ENCODE data around the gene SHLD1.
A peak's percentile ranks its signal among the peaks of the same experiment; 100 is the strongest.
"Not testable (repeated sequence)": the region's sequence is repeated elsewhere in the genome, so short reads cannot be mapped to it uniquely, and the experiment has no call there.

SHLD1 gene

GRCh38 chr20:5749952-5750779 is at the start of gene SHLD1:
Gene SHLD1 (plus strand): TSS chr20:5750401. CDS start chr20:5772866, 22,465 bp downstream.
- peak; percentile 88 for DNase-seq (ENCODE audit: low read depth)

- DNase-seq (ENCODE audit: low read depth) = not testable (repeated sequence)
These were observed 47.9 kb upstream of the SHLD1 start for GRCh38 chr20:5702339-5702738.

GRCh38 chr20:5703681-5704101 is 46.5 kb upstream of the SHLD1 start:
- DNase-seq (ENCODE audit: low read depth) = peak; percentile 8

GRCh38 chr20:5705827-5706226 is 44.4 kb upstream of the SHLD1 start:
- no peak for DNase-seq (ENCODE audit: low read depth)

GRCh38 chr20:5706797-5707196 is 43.4 kb upstream of the SHLD1 start:
- DNase-seq (ENCODE audit: low read depth) = no peak

GRCh38 chr20:5710551-5710950 is 39.6 kb upstream of the SHLD1 start:
- no peak for DNase-seq (ENCODE audit: low read depth)

GRCh38 chr20:5714261-5715041 is 35.8 kb upstream of the SHLD1 start:
- peak; percentile 70 for DNase-seq (ENCODE audit: low read depth)

GRCh38 chr20:5715071-5715841 is 34.9 kb upstream of the SHLD1 start:
- no peak for DNase-seq (ENCODE audit: low read depth)

GRCh38 chr20:5716953-5717352 is 33.2 kb upstream of the SHLD1 start:
- no peak for DNase-seq (ENCODE audit: low read depth)

- no peak for DNase-seq (ENCODE audit: low read depth)
These were observed 31.2 kb upstream of the SHLD1 start for GRCh38 chr20:5718896-5719595.

- peak; percentile 68 for DNase-seq (ENCODE audit: low read depth)
These were observed 30.3 kb upstream of the SHLD1 start for GRCh38 chr20:5719861-5720403.

GRCh38 chr20:5720696-5721095 is 29.5 kb upstream of the SHLD1 start:
- DNase-seq (ENCODE audit: low read depth) = no peak

- not testable (repeated sequence) for DNase-seq (ENCODE audit: low read depth)
These were observed 28.8 kb upstream of the SHLD1 start for GRCh38 chr20:5721356-5721755.

GRCh38 chr20:5722927-5723326 is 27.3 kb upstream of the SHLD1 start:
- no peak for DNase-seq (ENCODE audit: low read depth)

- not testable (repeated sequence) for DNase-seq (ENCODE audit: low read depth)
These were observed 25.1 kb upstream of the SHLD1 start for GRCh38 chr20:5725183-5725463.

GRCh38 chr20:5727018-5727515 is 23.1 kb upstream of the SHLD1 start:
- no peak for DNase-seq (ENCODE audit: low read depth)

- peak; percentile 68 for DNase-seq (ENCODE audit: low read depth)
These were observed 20.9 kb upstream of the SHLD1 start for GRCh38 chr20:5729348-5729747.

GRCh38 chr20:5730131-5730530 is 20.1 kb upstream of the SHLD1 start:
- no peak for DNase-seq (ENCODE audit: low read depth)

GRCh38 chr20:5731753-5732366 is 18.3 kb upstream of the SHLD1 start:
- no peak for DNase-seq (ENCODE audit: low read depth)

GRCh38 chr20:5734602-5735001 is 15.6 kb upstream of the SHLD1 start:
- DNase-seq (ENCODE audit: low read depth) = peak; percentile 40

Measured in iris pigment epithelial cell (primary cell).